K562 (cell line): Measurements from ENCODE around the gene FBXO15. TPM values are rescaled to one million over a fixed set of nuclear protein-coding genes. Genes with fewer than 3 reads are reported as not detected.
A peak's percentile ranks its signal among the peaks of the same experiment; 100 is the strongest.

Experiments used
- ATAC-seq: fragments of 200-7000 bp; cut with Tn5 transposase; 3 replicates; pipeline ENCODE4 v1.9.1; 2020; ENCODE audit warnings: moderate library complexity
- BruUV-seq: library from RNA; stranded (reverse); fragments of 400-500 nt; replicated peaks from 2 replicates; lab custom pipeline; 2021; lab: Mats Ljungman, UMichigan
- CTCF ChIA-PET: fragments of 300-600 bp; formaldehyde crosslinking; extraction: SDS; loops from one replicate; lab custom pipeline; 2021; ENCODE audit warnings: low intra/inter-chr PET ratio; lab: Yijun Ruan, JAX
- POLR2A ChIA-PET: fragments of 300-600, 350-650 bp; sonication (Branson Sonifier 250); formaldehyde crosslinking; extraction: SDS; loops from one replicate; lab custom pipeline; 2021; ENCODE audit warnings: antibody characterized with exemption, inconsistent platforms; lab: Yijun Ruan, JAX
- DNase-seq, 4 experiments: peaks; one replicate each; pipeline versions ENCODE4 v3.0.0 to v3.0.0-alpha.2; 2011 to 2018; ENCODE audit warnings: low spot score in 3 of 4, mixed read lengths in 3 of 4; ENCODE audit errors: extremely low read depth in 1 of 4
- FAIRE-seq: peaks from 2 replicates; lab custom pipeline; 2011; peaks lifted over from hg19 to GRCh38; lab: Jason Lieb, UNC
- H2AFZ ChIP-seq: 2 replicates; pipeline ENCODE4 v1.6.0; 2011; ENCODE audit warnings: low read depth, low read length, control low read depth, inconsistent platforms
- H3K27ac ChIP-seq: fragments of 200-600 bp; 3 replicates; pipeline ENCODE4 v1.8.0; 2011; ENCODE audit warnings: low read depth, mild to moderate bottlenecking, control low read depth, inconsistent platforms, low read length, moderate library complexity, mixed read lengths; ENCODE audit errors: extremely low read depth
- H3K27me3 ChIP-seq, 2 experiments: fragments of 300-600 bp in 1 of 2; 2 replicates in 1 of 2; 3 replicates in 1 of 2; pipeline versions ENCODE4 v1.6.0 to v1.8.0; 2011; ENCODE audit warnings: inconsistent platforms in 2 of 2, low read length in 2 of 2, mild to moderate bottlenecking in 1 of 2, mixed read lengths in 1 of 2, moderate library complexity in 1 of 2; ENCODE audit not compliant: control insufficient read depth in 2 of 2, insufficient read depth in 2 of 2
- H3K36me3 ChIP-seq: fragments of 300-600 bp; 3 replicates; pipeline ENCODE4 v1.8.0; 2011; ENCODE audit warnings: mild to moderate bottlenecking, low read length, inconsistent platforms; ENCODE audit not compliant: control insufficient read depth, insufficient read depth
- H3K4me1 ChIP-seq, 2 experiments: fragments of 200-600 bp in 1 of 2; replicated peaks in 1 of 2; 2 replicates in 1 of 2; 3 replicates in 1 of 2; pipeline versions ENCODE4 v1.5.1 to v1.8.0; 2011; ENCODE audit warnings: inconsistent platforms in 2 of 2, low read length in 2 of 2, mild to moderate bottlenecking in 1 of 2, mixed read lengths in 1 of 2, moderate library complexity in 1 of 2; ENCODE audit not compliant: control insufficient read depth in 2 of 2, insufficient read depth in 2 of 2
- H3K4me2 ChIP-seq: 2 replicates; pipeline ENCODE4 v1.6.1; 2011; ENCODE audit warnings: low read length, control low read depth, inconsistent platforms, mixed read lengths; ENCODE audit not compliant: insufficient read depth
- H3K4me3 ChIP-seq: fragments of 200-600 bp; sonication (generic), shearing (Covaris generic); 2 replicates; pipeline ENCODE4 v1.5.1; 2016; ENCODE audit warnings: control low read depth, inconsistent platforms
- H3K79me2 ChIP-seq: fragments of 200-600 bp; 3 replicates; pipeline ENCODE4 v1.8.0; 2011; ENCODE audit warnings: low read length, inconsistent platforms; ENCODE audit not compliant: control insufficient read depth, insufficient read depth
- H3K9ac ChIP-seq, 2 experiments: 2 replicates each; pipeline versions ENCODE4 v1.6.0 to v1.6.1; 2011; ENCODE audit warnings: low read depth in 2 of 2, low read length in 2 of 2, control low read depth in 1 of 2, inconsistent platforms in 1 of 2, mild to moderate bottlenecking in 1 of 2, mixed read lengths in 1 of 2; ENCODE audit not compliant: insufficient read depth in 1 of 2
- H3K9me1 ChIP-seq: one replicate; pipeline ENCODE4 v1.6.0; 2011; ENCODE audit warnings: inconsistent platforms, mild to moderate bottlenecking, low read length, moderate library complexity; ENCODE audit not compliant: control insufficient read depth, insufficient read depth
- H3K9me3 ChIP-seq: replicated peaks from 2 replicates; pipeline ENCODE4 v1.5.1; 2011; ENCODE audit warnings: low read depth, low read length, inconsistent platforms; ENCODE audit not compliant: control insufficient read depth, insufficient read depth
- H4K20me1 ChIP-seq: replicated peaks from 2 replicates; pipeline ENCODE4 v1.6.1; 2011; ENCODE audit warnings: low read length, inconsistent platforms, mixed read lengths; ENCODE audit not compliant: control insufficient read depth, insufficient read depth
- ARHGAP35 ChIP-seq: fragments of 450-650 bp; IDR thresholded peaks from 2 replicates; pipeline ENCODE4 v1.6.1; 2018; ENCODE audit not compliant: partially characterized antibody
- ARNT ChIP-seq, 2 experiments: fragments of 450-650 bp; IDR thresholded peaks; 2 replicates each; pipeline ENCODE4 v1.6.1; 2016; ENCODE audit warnings: mild to moderate bottlenecking in 1 of 2
- ATF2 ChIP-seq: sonication (generic); formaldehyde crosslinking; IDR thresholded peaks from 2 replicates; pipeline ENCODE4 v1.8.1; 2022; ENCODE audit warnings: missing genetic modification reagents
- E2F3 ChIP-seq: fragments of 250-450 bp; sonication (Bioruptor Pico); IDR thresholded peaks from 2 replicates; pipeline ENCODE4 v1.4.0; 2020; ENCODE audit warnings: mild to moderate bottlenecking
- JUN ChIP-seq, 2 experiments: sonication (generic) in 1 of 2; formaldehyde crosslinking in 1 of 2; IDR thresholded peaks; 2 replicates each; pipeline versions ENCODE4 v1.6.1 to v1.8.0; 2012 to 2022; ENCODE audit warnings: borderline replicate concordance in 2 of 2, mild to moderate bottlenecking in 2 of 2, improper control_type of control experiment in 1 of 2, low read depth in 1 of 2, low read length in 1 of 2, missing genetic modification reagents in 1 of 2
- MAZ ChIP-seq, 2 experiments: fragments of 450-650 bp in 1 of 2; sonication (generic) in 1 of 2; formaldehyde crosslinking; IDR thresholded peaks in 1 of 2; conservative IDR thresholded peaks in 1 of 2; 2 replicates each; pipeline versions ENCODE4 v1.4.0 to v1.5.0; 2020; ENCODE audit warnings: mild to moderate bottlenecking in 1 of 2, missing genetic modification reagents in 1 of 2
- NR2C2 ChIP-seq, 2 experiments: fragments of 200-800 bp in 1 of 2; sonication (Bioruptor generic) in 1 of 2; sonication (generic) in 1 of 2; formaldehyde crosslinking in 1 of 2; IDR thresholded peaks; 2 replicates each; pipeline versions ENCODE4 v1.6.1 to v1.8.0; 2016 to 2022; ENCODE audit warnings: mild to moderate bottlenecking in 1 of 2, missing compliant biosample characterization in 1 of 2, missing genetic modification characterization in 1 of 2, missing genetic modification reagents in 1 of 2
- RAD21 ChIP-seq, 2 experiments: fragments of 250-450 bp in 1 of 2; fragments of 450-650 bp in 1 of 2; sonication (Bioruptor Pico) in 1 of 2; formaldehyde crosslinking in 1 of 2; IDR thresholded peaks in 1 of 2; conservative IDR thresholded peaks in 1 of 2; 2 replicates each; pipeline versions ENCODE4 v1.4.0 to v1.8.0; 2020 to 2022; ENCODE audit warnings: mild to moderate bottlenecking in 2 of 2, moderate library complexity in 1 of 2
- RUNX1 ChIP-seq: sonication (generic); IDR thresholded peaks from 2 replicates; pipeline ENCODE4 v1.6.1; 2016; ENCODE audit warnings: antibody characterized with exemption, low read depth
- U2AF2 ChIP-seq: fragments of 200-400 bp; formaldehyde crosslinking; optimal IDR thresholded peaks from 2 replicates; pipeline ENCODE3; 2017; ENCODE audit warnings: low read depth, mild to moderate bottlenecking, low read length
- ZNF140 ChIP-seq: fragments of 250-450 bp; sonication (Bioruptor Pico); IDR thresholded peaks from 2 replicates; pipeline ENCODE4 v1.8.0; 2021; ENCODE audit warnings: moderate library complexity, mild to moderate bottlenecking, inconsistent platforms
- WGBS: fragments of 100-300 bp; shearing (Covaris generic); methylation state at CpG from one replicate; pipeline ENCODE4 v1.1.6; 2016; ENCODE audit warnings: low coverage, mixed read lengths; ENCODE audit not compliant: insufficient coverage; ENCODE audit errors: missing lambda C conversion rate; 5-methylcytosine and 5-hydroxymethylcytosine counted together
- in situ Hi-C: fragments of 300-500 bp; cut with MboI; formaldehyde crosslinking; loops from 4 replicates; pipeline ENCODE4 v1.15.0; 2018; ENCODE audit warnings: inconsistent platforms, mixed read lengths
- intact Hi-C: fragments of 100-400 bp; cut with micrococcal nuclease; formaldehyde crosslinking; loops from 2 replicates; pipeline ENCODE4 v1.14.2; 2022
- polyA plus RNA-seq, 8 experiments: library from polyadenylated mRNA; depleted of rRNA in 4 of 8; stranded (reverse) in 5 of 8; unstranded in 3 of 8; fragments of >200 nt; fragmentation: Nextera tagmentation in 2 of 8; fragmentation: Illumina TruSeq in 1 of 8; extraction: Ambion mirVana in 2 of 8; extraction: Trizol in 1 of 8; gene quantifications; 2 replicates each; pipeline versions ENCODE4 v1.2.1 to v1.2.3, GENCODE V29; 2011 to 2014; ENCODE audit warnings: inconsistent platforms in 1 of 8, missing spikeins in 1 of 8
- total RNA-seq, 7 experiments: library from RNA; depleted of rRNA in 6 of 7; stranded (reverse); fragments of >200 nt in 6 of 7; fragmentation: Illumina TruSeq in 2 of 7; extraction: Trizol in 2 of 7; gene quantifications; 2 replicates each; pipeline versions ENCODE4 v1.2.1 to v1.2.3, GENCODE V29; 2011 to 2021; ENCODE audit warnings: low replicate concordance in 1 of 7
- TF ChIP-seq, protein P1 (sequence below): fragments of 450-650 bp; IDR thresholded peaks from 2 replicates; pipeline ENCODE4 v1.6.1; 2018; ENCODE audit not compliant: partially characterized antibody
- TF ChIP-seq, protein P2 (sequence below): fragments of 450-650 bp; IDR thresholded peaks from 2 replicates; pipeline ENCODE4 v1.6.1; 2016
- TF ChIP-seq, protein P3 (sequence below): fragments of 200-800 bp; sonication (Bioruptor generic); IDR thresholded peaks from 2 replicates; pipeline ENCODE4 v1.6.1; 2017; ENCODE audit warnings: missing genetic modification characterization, missing compliant biosample characterization

Gene FBXO15
- total and polyA plus RNA-seq, 9 of the 15 experiments (the other 6 are each of a cell fraction or from before 2014, with no cell fraction given) = 0.07 to 0.43 (median 0.27) TPM; not detected in 1

- Histone ChIP-seq H3K27me3 (no peaks in the 10 kb centered on the region), H2AFZ (0 out of 2 replicates have a peak overlapping the region, but pooled peaks have one; percentile 45), H3K9ac (no peak overlapping the region), H4K20me1 (no peaks in the 10 kb centered on the region), H3K79me2 (peaks cover 35% of the 10 kb centered on the region), H3K9me3 (no peaks in the 10 kb centered on the region), H3K36me3 (peaks cover 22% of the 10 kb centered on the region; the same call in 2 of the 3 replicates), H3K4me2 (peak overlapping the region; percentile 99; the same call in 1 of the 2 replicates), H3K9me1 (peaks cover 3% of the 10 kb centered on the region), H3K4me3 (no peak overlapping the region), H3K27ac (no peak overlapping the region), H3K4me1 (peaks cover 5 to 11% of the 10 kb centered on the region in 2 experiments; a peak in 4 of 5 replicates)
- no TSS peak for BruUV-seq
- intact Hi-C loops = loop anchor here (10.0 kb wide), 1 partner anchor 1728 kb away; no protein-coding TSS in a partner anchor
- in situ Hi-C loops = no loop called here
- 72% methylated on average over 3 of the region's 3 CpGs for WGBS
- CTCF ChIA-PET = no interaction called here
- no peak for FAIRE-seq
- POLR2A ChIA-PET = no interaction called here
- no peak for DNase-seq
- ATAC-seq = no peak
- TF ChIP-seq, protein P1, sequence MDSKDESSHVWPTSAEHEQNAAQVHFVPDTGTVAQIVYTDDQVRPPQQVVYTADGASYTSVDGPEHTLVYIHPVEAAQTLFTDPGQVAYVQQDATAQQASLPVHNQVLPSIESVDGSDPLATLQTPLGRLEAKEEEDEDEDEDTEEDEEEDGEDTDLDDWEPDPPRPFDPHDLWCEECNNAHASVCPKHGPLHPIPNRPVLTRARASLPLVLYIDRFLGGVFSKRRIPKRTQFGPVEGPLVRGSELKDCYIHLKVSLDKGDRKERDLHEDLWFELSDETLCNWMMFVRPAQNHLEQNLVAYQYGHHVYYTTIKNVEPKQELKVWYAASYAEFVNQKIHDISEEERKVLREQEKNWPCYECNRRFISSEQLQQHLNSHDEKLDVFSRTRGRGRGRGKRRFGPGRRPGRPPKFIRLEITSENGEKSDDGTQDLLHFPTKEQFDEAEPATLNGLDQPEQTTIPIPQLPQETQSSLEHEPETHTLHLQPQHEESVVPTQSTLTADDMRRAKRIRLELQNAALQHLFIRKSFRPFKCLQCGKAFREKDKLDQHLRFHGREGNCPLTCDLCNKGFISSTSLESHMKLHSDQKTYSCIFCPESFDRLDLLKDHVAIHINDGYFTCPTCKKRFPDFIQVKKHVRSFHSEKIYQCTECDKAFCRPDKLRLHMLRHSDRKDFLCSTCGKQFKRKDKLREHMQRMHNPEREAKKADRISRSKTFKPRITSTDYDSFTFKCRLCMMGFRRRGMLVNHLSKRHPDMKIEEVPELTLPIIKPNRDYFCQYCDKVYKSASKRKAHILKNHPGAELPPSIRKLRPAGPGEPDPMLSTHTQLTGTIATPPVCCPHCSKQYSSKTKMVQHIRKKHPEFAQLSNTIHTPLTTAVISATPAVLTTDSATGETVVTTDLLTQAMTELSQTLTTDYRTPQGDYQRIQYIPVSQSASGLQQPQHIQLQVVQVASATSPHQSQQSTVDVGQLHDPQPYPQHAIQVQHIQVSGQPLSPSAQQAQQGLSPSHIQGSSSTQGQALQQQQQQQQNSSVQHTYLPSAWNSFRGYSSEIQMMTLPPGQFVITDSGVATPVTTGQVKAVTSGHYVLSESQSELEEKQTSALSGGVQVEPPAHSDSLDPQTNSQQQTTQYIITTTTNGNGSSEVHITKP = no peak
- TF ChIP-seq MAZ (CRISPR knock-in tag; conservative IDR thresholded peaks at IDR 0.05 in 1 of 2, IDR thresholded peaks at IDR 0.05 in 1 of 2) = no peak
- no peak for TF ChIP-seq ZNF140 (CRISPR knock-in tag)
- TF ChIP-seq, protein P2, sequence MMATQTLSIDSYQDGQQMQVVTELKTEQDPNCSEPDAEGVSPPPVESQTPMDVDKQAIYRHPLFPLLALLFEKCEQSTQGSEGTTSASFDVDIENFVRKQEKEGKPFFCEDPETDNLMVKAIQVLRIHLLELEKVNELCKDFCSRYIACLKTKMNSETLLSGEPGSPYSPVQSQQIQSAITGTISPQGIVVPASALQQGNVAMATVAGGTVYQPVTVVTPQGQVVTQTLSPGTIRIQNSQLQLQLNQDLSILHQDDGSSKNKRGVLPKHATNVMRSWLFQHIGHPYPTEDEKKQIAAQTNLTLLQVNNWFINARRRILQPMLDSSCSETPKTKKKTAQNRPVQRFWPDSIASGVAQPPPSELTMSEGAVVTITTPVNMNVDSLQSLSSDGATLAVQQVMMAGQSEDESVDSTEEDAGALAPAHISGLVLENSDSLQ = no peak
- no peak for TF ChIP-seq ARHGAP35
- no peak for TF ChIP-seq JUN (IDR thresholded peaks at IDR 0.05; ENCODE audit: borderline replicate concordance, low read depth, low read length)
- no peak for TF ChIP-seq JUN (CRISPR knock-in tag; IDR thresholded peaks at IDR 0.05; ENCODE audit: borderline replicate concordance)
- TF ChIP-seq E2F3 (CRISPR knock-in tag) = no peak
- no peak for TF ChIP-seq ATF2 (CRISPR knock-in tag)
- no peak for TF ChIP-seq RAD21 (CRISPR knock-in tag; conservative IDR thresholded peaks at IDR 0.05 in 1 of 2, IDR thresholded peaks at IDR 0.05 in 1 of 2)
- TF ChIP-seq RUNX1 = no peak
- TF ChIP-seq, protein P3, sequence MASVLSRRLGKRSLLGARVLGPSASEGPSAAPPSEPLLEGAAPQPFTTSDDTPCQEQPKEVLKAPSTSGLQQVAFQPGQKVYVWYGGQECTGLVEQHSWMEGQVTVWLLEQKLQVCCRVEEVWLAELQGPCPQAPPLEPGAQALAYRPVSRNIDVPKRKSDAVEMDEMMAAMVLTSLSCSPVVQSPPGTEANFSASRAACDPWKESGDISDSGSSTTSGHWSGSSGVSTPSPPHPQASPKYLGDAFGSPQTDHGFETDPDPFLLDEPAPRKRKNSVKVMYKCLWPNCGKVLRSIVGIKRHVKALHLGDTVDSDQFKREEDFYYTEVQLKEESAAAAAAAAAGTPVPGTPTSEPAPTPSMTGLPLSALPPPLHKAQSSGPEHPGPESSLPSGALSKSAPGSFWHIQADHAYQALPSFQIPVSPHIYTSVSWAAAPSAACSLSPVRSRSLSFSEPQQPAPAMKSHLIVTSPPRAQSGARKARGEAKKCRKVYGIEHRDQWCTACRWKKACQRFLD (CRISPR knock-in tag) = no peak
- no peak for TF ChIP-seq U2AF2
- no peak for TF ChIP-seq NR2C2 (CRISPR knock-in tag; IDR thresholded peaks at IDR 0.05)
- no peak for TF ChIP-seq NR2C2 (tag; IDR thresholded peaks at IDR 0.05)
- TF ChIP-seq ARNT (IDR thresholded peaks at IDR 0.05) = no peak
Measured at GRCh38 chr18:74146756-74147155, 878 bp downstream of the FBXO15 start.
